HCT116 (cell line): ENCODE results near the gene USP8. TPM values are rescaled to one million over a fixed set of nuclear protein-coding genes. Genes with fewer than 3 reads are reported as not detected.

Experiments
- ATAC-seq: fragments of 200-7000 bp; cut with Tn5 transposase; 2 replicates; pipeline ENCODE4 v1.9.1; 2020; ENCODE audit warnings: mild to moderate bottlenecking, moderate library complexity
- BruUV-seq: library from RNA; stranded (reverse); fragments of 400-500 nt; replicated peaks from 2 replicates; lab custom pipeline; 2021; lab: Mats Ljungman, UMichigan
- CTCF ChIA-PET: fragments of 300-600 bp; sonication (Branson Sonifier 250); formaldehyde crosslinking; loops from one replicate; lab custom pipeline; 2021; ENCODE audit warnings: antibody characterized with exemption; lab: Charles Lee
- POLR2A ChIA-PET: fragments of 300-600, 350-600 bp; sonication (Branson Sonifier 250); formaldehyde crosslinking; loops from one replicate; lab custom pipeline; 2021; ENCODE audit warnings: antibody characterized with exemption; lab: Charles Lee
- RAD21 ChIA-PET, 2 experiments: fragments of 300-600 bp; sonication (Branson Sonifier 250); formaldehyde crosslinking; loops; one replicate each; lab custom pipeline; 2023; ENCODE audit warnings: low total read pairs in 2 of 2; ENCODE audit not compliant: uncharacterized antibody in 2 of 2, unreplicated experiment in 2 of 2, low non-redundant PET in 1 of 2; lab: Charles Lee
- DNase-seq: peaks from one replicate; pipeline ENCODE4 v3.0.0-alpha.2; 2010; ENCODE audit warnings: low read depth, low spot score
- H2AFZ ChIP-seq: fragments of 200-600 bp; shearing (Covaris generic), sonication (generic); 2 replicates; pipeline ENCODE4 v1.6.1; 2017; ENCODE audit warnings: low read depth, mixed run types, mixed read lengths, antibody characterized with exemption, low read length; ENCODE audit not compliant: poor library complexity, severe bottlenecking
- H3K27ac ChIP-seq: 2 replicates; pipeline ENCODE4 v1.5.1; 2012; ENCODE audit warnings: low read depth, low read length
- H3K27me3 ChIP-seq: fragments of 200-600 bp; sonication (generic); 2 replicates; pipeline ENCODE4 v1.6.1; 2016; ENCODE audit warnings: mixed run types, low read length, mixed read lengths; ENCODE audit not compliant: insufficient read depth
- H3K36me3 ChIP-seq, 2 experiments: fragments of 200-500 bp in 1 of 2; fragments of 200-600 bp in 1 of 2; sonication (Bioruptor generic) in 1 of 2; sonication (generic) in 1 of 2; 2 replicates each; pipeline versions ENCODE4 v1.5.1 to v1.6.1; 2014 to 2016; ENCODE audit warnings: low read length in 2 of 2, inconsistent platforms in 1 of 2, mixed read lengths in 1 of 2, mixed run types in 1 of 2; ENCODE audit not compliant: insufficient read depth in 2 of 2, control insufficient read depth in 1 of 2
- H3K4me1 ChIP-seq, 2 experiments: fragments of 200-600 bp in 1 of 2; sonication (generic) in 1 of 2; 2 replicates each; pipeline versions ENCODE4 v1.5.1 to v1.6.1; 2012 to 2017; ENCODE audit warnings: low read length in 2 of 2, inconsistent platforms in 1 of 2, mild to moderate bottlenecking in 1 of 2, mixed read lengths in 1 of 2, mixed run types in 1 of 2, moderate library complexity in 1 of 2; ENCODE audit not compliant: insufficient read depth in 2 of 2, control insufficient read depth in 1 of 2
- H3K4me2 ChIP-seq: fragments of 200-600 bp; sonication (generic); 2 replicates; pipeline ENCODE4 v1.6.1; 2017; ENCODE audit warnings: mixed run types, low read length, mixed read lengths
- H3K4me3 ChIP-seq, 2 experiments: fragments of 200-600 bp in 1 of 2; sonication (generic) in 1 of 2; replicated peaks in 1 of 2; 2 replicates each; pipeline ENCODE4 v1.5.1; 2011 to 2016; ENCODE audit warnings: low read length in 2 of 2, control low read depth in 1 of 2, low read depth in 1 of 2, mild to moderate bottlenecking in 1 of 2, mixed read lengths in 1 of 2, mixed run types in 1 of 2
- H3K79me2 ChIP-seq: fragments of 200-600 bp; sonication (generic); 2 replicates; pipeline ENCODE4 v1.6.1; 2017; ENCODE audit warnings: mild to moderate bottlenecking, mixed run types, low read length, moderate library complexity, mixed read lengths; ENCODE audit not compliant: insufficient read depth
- H3K9ac ChIP-seq: fragments of 200-600 bp; sonication (generic); 2 replicates; pipeline ENCODE4 v1.6.1; 2016; ENCODE audit warnings: low read length, mixed read lengths
- H3K9me2 ChIP-seq: fragments of 200-600 bp; sonication (generic), shearing (Covaris generic); 2 replicates; pipeline ENCODE4 v1.6.1; 2017; ENCODE audit warnings: mixed run types, mild to moderate bottlenecking, moderate library complexity; ENCODE audit not compliant: insufficient read depth
- H3K9me3 ChIP-seq, 2 experiments: fragments of 200-500 bp in 1 of 2; fragments of 200-600 bp in 1 of 2; sonication (Bioruptor generic) in 1 of 2; sonication (generic) in 1 of 2; 2 replicates each; pipeline ENCODE4 v1.6.1; 2014 to 2017; ENCODE audit warnings: low read length in 2 of 2, mixed read lengths in 2 of 2, inconsistent platforms in 1 of 2, low read depth in 1 of 2, mild to moderate bottlenecking in 1 of 2, mixed run types in 1 of 2, moderate library complexity in 1 of 2; ENCODE audit not compliant: control insufficient read depth in 1 of 2, insufficient read depth in 1 of 2
- H4K20me1 ChIP-seq: fragments of 200-600 bp; sonication (generic), shearing (Covaris generic); 2 replicates; pipeline ENCODE4 v1.6.1; 2017; ENCODE audit warnings: mixed run types, mild to moderate bottlenecking, moderate library complexity; ENCODE audit not compliant: insufficient read depth
- ATF3 ChIP-seq: IDR thresholded peaks from 2 replicates; pipeline ENCODE4 v1.6.1; 2012
- CEBPB ChIP-seq: IDR thresholded peaks from 2 replicates; pipeline ENCODE4 v1.6.1; 2012; ENCODE audit warnings: low read depth
- CTCF ChIP-seq, 3 experiments: fragments of 200-600 bp in 1 of 3; sonication (generic) in 1 of 3; IDR thresholded peaks in 2 of 3; conservative IDR thresholded peaks in 1 of 3; 2 replicates each; pipeline ENCODE4 v1.5.1; 2012 to 2017; ENCODE audit warnings: low read depth in 2 of 3, low read length in 2 of 3, antibody characterized with exemption in 1 of 3, borderline replicate concordance in 1 of 3, control low read depth in 1 of 3, mild to moderate bottlenecking in 1 of 3, mixed read lengths in 1 of 3, mixed run types in 1 of 3, moderate library complexity in 1 of 3; ENCODE audit not compliant: insufficient read depth in 1 of 3
- ELF1 ChIP-seq: IDR thresholded peaks from 2 replicates; pipeline ENCODE4 v1.6.1; 2012; ENCODE audit warnings: low read depth, borderline replicate concordance
- JUND ChIP-seq: IDR thresholded peaks from 2 replicates; pipeline ENCODE4 v1.6.1; 2012
- MAX ChIP-seq: IDR thresholded peaks from 2 replicates; pipeline ENCODE4 v1.6.1; 2012
- POLR2A ChIP-seq: IDR thresholded peaks from 2 replicates; pipeline ENCODE4 v1.7.0; 2011; ENCODE audit warnings: borderline replicate concordance; ENCODE audit not compliant: insufficient read depth, insufficient read length; ENCODE audit errors: extremely low read depth
- POLR2AphosphoS5 ChIP-seq: IDR thresholded peaks from 2 replicates; pipeline ENCODE4 v1.6.1; 2011; ENCODE audit warnings: mild to moderate bottlenecking, low read depth, low read length, moderate library complexity
- REST ChIP-seq: IDR thresholded peaks from 2 replicates; pipeline ENCODE4 v1.6.1; 2012; ENCODE audit warnings: low read depth
- SP1 ChIP-seq: IDR thresholded peaks from 2 replicates; pipeline ENCODE4 v1.6.1; 2012; ENCODE audit warnings: low read depth
- TCF7L2 ChIP-seq: IDR thresholded peaks from 2 replicates; pipeline ENCODE4 v1.7.0; 2011; ENCODE audit warnings: borderline replicate concordance, inconsistent platforms; ENCODE audit not compliant: insufficient read depth, insufficient read length; ENCODE audit errors: extremely low read depth
- YY1 ChIP-seq: IDR thresholded peaks from 2 replicates; pipeline ENCODE4 v1.6.1; 2011; ENCODE audit warnings: low read length, low read depth, moderate library complexity, mild to moderate bottlenecking; ENCODE audit not compliant: insufficient replicate concordance; ENCODE audit errors: extremely low read depth
- ZBTB33 ChIP-seq: IDR thresholded peaks from 2 replicates; pipeline ENCODE4 v1.6.1; 2011; ENCODE audit warnings: mild to moderate bottlenecking, low read length, moderate library complexity; ENCODE audit not compliant: insufficient replicate concordance; ENCODE audit errors: extremely low read depth
- ZNF274 ChIP-seq: fragments of 200-500 bp; sonication (Bioruptor generic); IDR thresholded peaks from 2 replicates; pipeline ENCODE4 v1.6.1; 2014; ENCODE audit warnings: mild to moderate bottlenecking, low read depth, low read length, inconsistent platforms
- intact Hi-C: fragments of 100-400 bp; cut with micrococcal nuclease; formaldehyde crosslinking; loops from 2 replicates; pipeline ENCODE4 v1.10.0; 2022
- total RNA-seq: library from RNA; stranded (reverse); gene quantifications from one replicate; pipeline ENCODE4 v1.2.1, GENCODE V29; 2021; ENCODE audit not compliant: unreplicated experiment

The USP8 gene
- total RNA-seq, 1 experiment from 2014 or later, result 67.9 TPM

- TF ChIP-seq POLR2AphosphoS5, result no peak
- TF ChIP-seq MAX, result no peak
- TF ChIP-seq POLR2A, result no peak
- no peak for TF ChIP-seq CEBPB
- TF ChIP-seq ELF1, result no peak
- no peak for TF ChIP-seq JUND
- TF ChIP-seq ZNF274, result no peak
- no peak for TF ChIP-seq ATF3
These were observed 119.4 kb downstream of the USP8 start (continued) for GRCh38 chr15:50543556-50543955.

- intact Hi-C loops, result no loop called here
- POLR2A ChIA-PET, result interaction anchor here (0.7 kb wide), 1 partner anchor 77 kb away, joined by 3 read pairs; no protein-coding TSS in a partner anchor
These were observed 120.2 kb downstream of the USP8 start for GRCh38 chr15:50544368-50544767.

More at GRCh38 chr15:50544368-50544767, 120.2 kb downstream of the USP8 start:
- Histone ChIP-seq H3K9me3 (no peaks in the 10 kb centered on the region), H3K9me2 (no peaks in the 10 kb centered on the region), H3K27ac (no peak overlapping the region), H3K9ac (no peak overlapping the region), H3K4me1 (no peaks in the 10 kb centered on the region), H3K4me2 (no peak overlapping the region), H3K36me3 (no peaks in the 10 kb centered on the region), H3K27me3 (no peaks in the 10 kb centered on the region), H2AFZ (no peak overlapping the region), H3K79me2 (no peaks in the 10 kb centered on the region), H3K4me3 (no peak overlapping the region), H4K20me1 (no peaks in the 10 kb centered on the region)
- TF ChIP-seq MAX, result no peak
- no peak for TF ChIP-seq ELF1
- no peak for TF ChIP-seq POLR2AphosphoS5
- TF ChIP-seq SP1, result no peak
- no peak for TF ChIP-seq CEBPB
- no peak for TF ChIP-seq TCF7L2
- TF ChIP-seq YY1, result no peak
- TF ChIP-seq ATF3, result no peak
- no peak for TF ChIP-seq ZBTB33
- no peak for TF ChIP-seq POLR2A
- TF ChIP-seq REST, result no peak
- no peak for TF ChIP-seq CTCF (IDR thresholded peaks at IDR 0.05 in 2 of 3, conservative IDR thresholded peaks at IDR 0.05 in 1 of 3; ENCODE audit: borderline replicate concordance in 1 of 3, insufficient read depth in 1 of 3, low read depth in 2 of 3, low read length in 2 of 3)
- no peak for ATAC-seq
- DNase-seq, result no peak
- no TSS peak for BruUV-seq
- CTCF ChIA-PET, result no interaction called here
- RAD21 ChIA-PET, result no interaction called here
